ENCODE measurements around the gene RGS16. TPM values are rescaled to one million over a fixed set of nuclear protein-coding genes. Genes with fewer than 3 reads are reported as not detected.

Gene RGS16
- total and polyA plus RNA-seq, 12 donors = 0.36 to 7.8 (median 3.7) TPM

- TF ChIP-seq, protein P1, sequence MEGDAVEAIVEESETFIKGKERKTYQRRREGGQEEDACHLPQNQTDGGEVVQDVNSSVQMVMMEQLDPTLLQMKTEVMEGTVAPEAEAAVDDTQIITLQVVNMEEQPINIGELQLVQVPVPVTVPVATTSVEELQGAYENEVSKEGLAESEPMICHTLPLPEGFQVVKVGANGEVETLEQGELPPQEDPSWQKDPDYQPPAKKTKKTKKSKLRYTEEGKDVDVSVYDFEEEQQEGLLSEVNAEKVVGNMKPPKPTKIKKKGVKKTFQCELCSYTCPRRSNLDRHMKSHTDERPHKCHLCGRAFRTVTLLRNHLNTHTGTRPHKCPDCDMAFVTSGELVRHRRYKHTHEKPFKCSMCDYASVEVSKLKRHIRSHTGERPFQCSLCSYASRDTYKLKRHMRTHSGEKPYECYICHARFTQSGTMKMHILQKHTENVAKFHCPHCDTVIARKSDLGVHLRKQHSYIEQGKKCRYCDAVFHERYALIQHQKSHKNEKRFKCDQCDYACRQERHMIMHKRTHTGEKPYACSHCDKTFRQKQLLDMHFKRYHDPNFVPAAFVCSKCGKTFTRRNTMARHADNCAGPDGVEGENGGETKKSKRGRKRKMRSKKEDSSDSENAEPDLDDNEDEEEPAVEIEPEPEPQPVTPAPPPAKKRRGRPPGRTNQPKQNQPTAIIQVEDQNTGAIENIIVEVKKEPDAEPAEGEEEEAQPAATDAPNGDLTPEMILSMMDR (IDR thresholded peaks at IDR 0.05) = no peak
- TF ChIP-seq POLR2A (IDR thresholded peaks at IDR 0.05) = no peak
- Histone ChIP-seq H3K36me3 (replicated peaks in 1 of 2) (no peaks in the 10 kb centered on the region), H3K4me3 (no peak overlapping the region), H3K9me3 (replicated peaks in 1 of 3) (no peaks in the 10 kb centered on the region), H3K4me1 (replicated peaks in 1 of 2) (no peaks in the 10 kb centered on the region), H3K27ac (no peak overlapping the region), H3K27me3 (no peaks in the 10 kb centered on the region)
- no peak for DNase-seq
- 67 to 83% (median 68%) methylated on average over 2 of the region's 2 CpGs for WGBS, 4 donors
- intact Hi-C loops (cut with DNase I) = no loop called here
Measured at GRCh38 chr1:182627622-182628021, 23.4 kb upstream of the RGS16 start.

DNA sequence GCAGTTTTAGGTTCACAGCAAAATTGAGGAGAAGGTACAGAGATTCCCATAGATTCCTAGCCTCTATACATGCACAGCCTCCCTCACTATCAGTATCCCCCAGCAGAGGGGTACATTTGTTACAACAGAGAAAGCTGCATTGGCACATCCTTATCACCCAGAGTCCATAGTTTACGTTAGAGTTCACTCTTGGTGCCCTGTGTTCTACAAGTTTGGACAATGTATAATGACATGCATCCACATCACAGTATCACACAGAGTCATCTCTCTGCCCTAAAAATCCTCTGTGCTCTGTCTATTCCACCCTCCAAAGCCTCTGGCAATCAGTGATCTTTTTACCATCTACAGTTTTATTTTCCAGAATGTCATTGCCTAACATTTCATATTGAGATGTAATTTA is 22.3 kb upstream of the RGS16 start:
- Histone ChIP-seq H3K36me3 (replicated peaks in 1 of 2) (no peaks in the 10 kb centered on the region), H3K4me3 (no peak overlapping the region), H3K27me3 (no peaks in the 10 kb centered on the region), H3K27ac (no peak overlapping the region), H3K9me3 (replicated peaks in 1 of 3) (no peaks in the 10 kb centered on the region), H3K4me1 (replicated peaks in 1 of 2) (no peaks in the 10 kb centered on the region)
- TF ChIP-seq, protein P1 (IDR thresholded peaks at IDR 0.05) = no peak
- no peak for TF ChIP-seq POLR2A (IDR thresholded peaks at IDR 0.05)
- intact Hi-C loops (cut with DNase I) = no loop called here
- no peak for DNase-seq
- WGBS, 4 donors = 64 to 91% (median 84%) methylated on average over 1 of the region's 1 CpG

GRCh38 chr1:182625719-182626504 is 21.7 kb upstream of the RGS16 start:
- Histone ChIP-seq H3K36me3 (replicated peaks in 1 of 2) (no peaks in the 10 kb centered on the region), H3K27me3 (no peaks in the 10 kb centered on the region), H3K4me3 (no peak overlapping the region), H3K4me1 (replicated peaks in 1 of 2) (no peaks in the 10 kb centered on the region), H3K9me3 (replicated peaks in 1 of 3) (no peaks in the 10 kb centered on the region), H3K27ac (no peak overlapping the region)
- TF ChIP-seq, protein P1 (IDR thresholded peaks at IDR 0.05) = no peak
- WGBS, 4 donors = 29 to 86% (median 69%) methylated on average over 1 of the region's 1 CpG
- DNase-seq = no peak
- intact Hi-C loops (cut with DNase I) = no loop called here

DNA sequence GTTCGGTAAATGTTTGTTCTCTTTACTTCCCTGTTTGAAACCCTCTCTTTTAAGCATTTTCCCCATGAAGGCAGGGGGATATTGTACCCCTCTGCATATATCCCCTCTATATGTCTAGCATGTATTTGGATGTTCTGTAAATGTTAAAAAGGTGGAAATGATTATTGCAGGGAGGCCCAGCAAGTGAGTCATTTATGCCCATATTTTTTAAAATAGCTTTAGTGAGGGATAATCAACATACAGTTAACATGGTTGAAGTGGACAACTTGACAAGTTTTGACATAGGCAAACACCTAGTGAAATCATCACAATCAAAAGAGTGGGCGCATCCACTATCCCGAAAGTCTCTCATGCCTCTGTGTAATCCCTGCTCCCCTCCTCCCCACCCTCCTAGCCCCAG is 20.8 kb upstream of the RGS16 start:
- no peak overlapping the region for H3K4me3 ChIP-seq
- H3K27me3 ChIP-seq = no peaks in the 10 kb centered on the region
- no peaks in the 10 kb centered on the region for H3K9me3 ChIP-seq (replicated peaks in 1 of 3)
- TF ChIP-seq, protein P1 (IDR thresholded peaks at IDR 0.05) = no peak
- no peak for TF ChIP-seq POLR2A (IDR thresholded peaks at IDR 0.05)
- H3K4me1 ChIP-seq (replicated peaks in 1 of 2) = no peaks in the 10 kb centered on the region
- no peak overlapping the region for H3K27ac ChIP-seq
- no peak for DNase-seq
- intact Hi-C loops (cut with DNase I) = no loop called here
- H3K36me3 ChIP-seq (replicated peaks in 1 of 2) = no peaks in the 10 kb centered on the region
- WGBS, 4 donors = 82 to 87% (median 83%) methylated on average over 3 of the region's 3 CpGs
